ENCODE results near the gene EZR.

- TF ChIP-seq CTCF (IDR thresholded peaks at IDR 0.05) (no peak), POLR2A (IDR thresholded peaks at IDR 0.05) (no peak), POLR2AphosphoS5 (IDR thresholded peaks at IDR 0.05) (no peak)
Measured at GRCh38 chr6:158860279-158860865, 41.2 kb upstream of the EZR start.
